Bronchus fibroblast of lung (primary cell): Measurements from ENCODE around the gene LTBP4. TPM values are rescaled to one million over a fixed set of nuclear protein-coding genes. Genes with fewer than 3 reads are reported as not detected.

ENCODE experiments used
- total RNA-seq: library from RNA; depleted of rRNA; stranded (reverse); fragments of >200 nt; gene quantifications from 2 replicates; pipeline ENCODE4 v1.2.3, GENCODE V29; 2015

LTBP4 gene, protein sequence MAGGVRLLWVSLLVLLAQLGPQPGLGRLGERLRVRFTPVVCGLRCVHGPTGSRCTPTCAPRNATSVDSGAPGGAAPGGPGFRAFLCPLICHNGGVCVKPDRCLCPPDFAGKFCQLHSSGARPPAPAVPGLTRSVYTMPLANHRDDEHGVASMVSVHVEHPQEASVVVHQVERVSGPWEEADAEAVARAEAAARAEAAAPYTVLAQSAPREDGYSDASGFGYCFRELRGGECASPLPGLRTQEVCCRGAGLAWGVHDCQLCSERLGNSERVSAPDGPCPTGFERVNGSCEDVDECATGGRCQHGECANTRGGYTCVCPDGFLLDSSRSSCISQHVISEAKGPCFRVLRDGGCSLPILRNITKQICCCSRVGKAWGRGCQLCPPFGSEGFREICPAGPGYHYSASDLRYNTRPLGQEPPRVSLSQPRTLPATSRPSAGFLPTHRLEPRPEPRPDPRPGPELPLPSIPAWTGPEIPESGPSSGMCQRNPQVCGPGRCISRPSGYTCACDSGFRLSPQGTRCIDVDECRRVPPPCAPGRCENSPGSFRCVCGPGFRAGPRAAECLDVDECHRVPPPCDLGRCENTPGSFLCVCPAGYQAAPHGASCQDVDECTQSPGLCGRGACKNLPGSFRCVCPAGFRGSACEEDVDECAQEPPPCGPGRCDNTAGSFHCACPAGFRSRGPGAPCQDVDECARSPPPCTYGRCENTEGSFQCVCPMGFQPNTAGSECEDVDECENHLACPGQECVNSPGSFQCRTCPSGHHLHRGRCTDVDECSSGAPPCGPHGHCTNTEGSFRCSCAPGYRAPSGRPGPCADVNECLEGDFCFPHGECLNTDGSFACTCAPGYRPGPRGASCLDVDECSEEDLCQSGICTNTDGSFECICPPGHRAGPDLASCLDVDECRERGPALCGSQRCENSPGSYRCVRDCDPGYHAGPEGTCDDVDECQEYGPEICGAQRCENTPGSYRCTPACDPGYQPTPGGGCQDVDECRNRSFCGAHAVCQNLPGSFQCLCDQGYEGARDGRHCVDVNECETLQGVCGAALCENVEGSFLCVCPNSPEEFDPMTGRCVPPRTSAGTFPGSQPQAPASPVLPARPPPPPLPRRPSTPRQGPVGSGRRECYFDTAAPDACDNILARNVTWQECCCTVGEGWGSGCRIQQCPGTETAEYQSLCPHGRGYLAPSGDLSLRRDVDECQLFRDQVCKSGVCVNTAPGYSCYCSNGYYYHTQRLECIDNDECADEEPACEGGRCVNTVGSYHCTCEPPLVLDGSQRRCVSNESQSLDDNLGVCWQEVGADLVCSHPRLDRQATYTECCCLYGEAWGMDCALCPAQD (N-terminal part only)
- 63.8 and 66.1 TPM in 2 replicates for total RNA-seq

DNA sequence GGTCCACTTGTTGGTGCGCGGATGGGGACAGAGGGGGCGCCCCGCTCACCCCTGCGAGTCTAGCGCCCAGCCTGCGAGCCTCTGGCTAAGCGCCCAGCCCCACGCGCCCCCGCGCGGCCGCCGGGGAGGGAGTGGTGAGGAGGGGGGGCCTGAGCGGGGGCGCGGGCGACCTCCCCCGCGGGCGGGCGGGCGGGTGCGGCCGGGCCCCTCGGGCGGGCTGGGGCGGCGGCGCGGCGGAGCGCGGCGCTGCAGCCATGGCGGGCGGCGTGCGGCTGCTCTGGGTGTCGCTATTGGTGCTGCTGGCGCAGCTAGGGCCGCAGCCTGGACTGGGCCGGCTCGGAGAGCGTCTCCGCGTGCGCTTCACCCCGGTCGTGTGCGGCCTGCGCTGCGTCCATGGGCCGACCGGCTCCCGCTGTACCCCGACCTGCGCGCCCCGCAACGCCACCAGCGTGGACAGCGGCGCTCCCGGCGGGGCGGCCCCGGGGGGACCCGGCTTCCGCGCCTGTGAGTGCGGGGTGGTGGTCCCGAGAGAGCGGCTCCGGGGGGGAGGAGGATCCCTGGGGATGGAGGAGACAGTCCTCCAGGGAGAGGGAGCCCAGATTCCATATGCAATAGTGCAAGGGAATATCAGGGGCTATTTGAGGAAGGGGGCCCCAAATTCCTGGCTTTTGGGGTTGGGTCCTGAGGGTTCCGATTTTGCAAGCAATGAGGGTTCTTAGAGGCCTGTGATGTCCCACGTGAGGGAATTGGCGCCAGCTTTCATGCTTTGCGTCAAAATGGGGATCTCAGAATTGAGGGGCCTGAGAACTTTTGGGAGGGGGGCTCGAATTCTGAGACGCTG lies at the start of gene LTBP4:
TSS of gene LTBP4 (plus strand) at position 236 of the 841 bp plus-strand sequence. CDS start at position 255, 19 bp downstream.

DNA sequence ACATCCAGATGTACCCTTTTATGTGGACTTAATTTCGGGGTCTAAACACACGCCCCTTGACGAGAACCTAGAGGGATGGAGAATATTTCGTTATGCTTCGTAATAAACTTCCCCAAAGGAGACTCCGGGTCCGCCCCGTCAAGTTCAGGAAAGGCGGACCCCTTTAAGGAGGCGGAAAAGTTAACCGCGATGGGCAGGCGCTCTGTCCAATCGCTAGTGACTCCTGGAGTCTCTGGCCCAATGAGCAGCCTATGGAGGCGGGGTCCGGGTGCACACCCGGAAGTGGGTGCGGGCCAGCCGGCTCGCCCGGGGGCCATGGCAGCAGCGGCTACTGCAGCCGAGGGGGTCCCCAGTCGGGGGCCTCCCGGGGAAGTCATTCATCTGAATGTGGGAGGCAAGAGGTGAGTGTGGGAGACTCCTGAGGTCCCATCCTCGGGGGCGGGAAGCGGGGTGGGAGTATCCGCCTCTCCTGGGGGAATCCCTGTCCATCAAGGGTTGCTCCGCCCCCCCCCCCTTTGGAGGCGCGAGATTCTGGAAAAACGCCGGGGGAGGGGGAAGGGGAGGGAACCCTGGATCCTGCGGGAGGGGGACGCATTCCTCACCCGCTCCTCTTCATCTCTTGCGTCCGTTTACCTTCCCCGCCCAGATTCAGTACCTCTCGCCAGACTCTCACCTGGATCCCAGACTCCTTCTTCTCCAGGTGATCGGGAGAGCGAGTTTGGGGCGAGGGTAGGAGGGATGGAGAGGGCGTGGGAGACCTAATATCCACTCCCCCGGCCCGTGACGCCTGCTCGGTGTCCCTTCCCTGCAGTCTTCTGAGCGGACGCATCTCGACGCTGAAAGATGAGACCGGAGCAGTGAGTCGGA lies 24.4 kb upstream of the LTBP4 start, which contains the start of gene SHKBP1:
TSS of gene SHKBP1 (plus strand) at position 289 of the 867 bp plus-strand sequence. CDS start at position 316, 27 bp downstream.

Other genes starting within 250 kb of the LTBP4 start
- gene HIPK4, start 211.2 kb upstream of the LTBP4 start, total RNA-seq: under 0.01 and 0.15 TPM in 2 replicates
- gene PRX, start 188.0 kb upstream of the LTBP4 start, total RNA-seq: 1.6 and 1.8 TPM in 2 replicates
- gene SERTAD1, start 175.4 kb upstream of the LTBP4 start, total RNA-seq: 10.1 and 12.4 TPM in 2 replicates
- gene SERTAD3, start 157.0 kb upstream of the LTBP4 start, total RNA-seq: 17.7 TPM in 2 replicates
- gene BLVRB, start 135.6 kb upstream of the LTBP4 start, total RNA-seq: 80.2 and 84.3 TPM in 2 replicates
- gene SPTBN4, start 134.4 kb upstream of the LTBP4 start, total RNA-seq: 0.34 and 1.5 TPM in 2 replicates
- gene SHKBP1, start 24.5 kb upstream of the LTBP4 start, total RNA-seq: 133 and 153 TPM in 2 replicates
- gene NUMBL, start 89.3 kb downstream of the LTBP4 start, total RNA-seq: 29.3 and 34.0 TPM in 2 replicates
- gene COQ8B, start 115.5 kb downstream of the LTBP4 start, total RNA-seq: 36.9 and 38.7 TPM in 2 replicates
- gene ITPKC, start 115.7 kb downstream of the LTBP4 start, total RNA-seq: 15.3 and 16.4 TPM in 2 replicates
- gene ACTMAP, start 149.1 kb downstream of the LTBP4 start, total RNA-seq: 3.9 and 4.7 TPM in 2 replicates
- gene SNRPA, start 149.8 kb downstream of the LTBP4 start, total RNA-seq: 175 and 204 TPM in 2 replicates
- not detected in 2 replicates for gene MIA, start 174.2 kb downstream of the LTBP4 start, total RNA-seq
- gene RAB4B, start 176.9 kb downstream of the LTBP4 start, total RNA-seq: 32.6 and 39.8 TPM in 2 replicates
- gene EGLN2, start 197.8 kb downstream of the LTBP4 start, total RNA-seq: 67.2 and 71.6 TPM in 2 replicates
- not detected in 2 replicates for gene CYP2A6, start 249.1 kb downstream of the LTBP4 start, total RNA-seq